HG03520 (cell line): ENCODE results near the gene SHB.

Source experiments
- ATAC-seq: cut with Tn5 transposase; IDR thresholded peaks from one replicate; pipeline ENCODE4 v1.9.1; 2021; ENCODE audit warnings: mild to moderate bottlenecking, moderate library complexity; ENCODE audit not compliant: unreplicated experiment

Gene SHB

GRCh38 chr9:38043931-38044623, 24.9 kb downstream of the SHB start:
- no peak for ATAC-seq

- ATAC-seq: no peak
Observed at GRCh38 chr9:38042626-38043357, 26.2 kb downstream of the SHB start.

GRCh38 chr9:38041564-38042243, 27.3 kb downstream of the SHB start:
- ATAC-seq: no peak

- no peak for ATAC-seq
Observed at GRCh38 chr9:38039907-38040682, 28.9 kb downstream of the SHB start.

GRCh38 chr9:38039090-38039906, 29.7 kb downstream of the SHB start:
- no peak for ATAC-seq

GRCh38 chr9:38038307-38039089, 30.5 kb downstream of the SHB start:
- ATAC-seq: no peak

GRCh38 chr9:38037981-38038306, 31.1 kb downstream of the SHB start:
- ATAC-seq: no peak

GRCh38 chr9:38036359-38037084, 32.5 kb downstream of the SHB start:
- no peak for ATAC-seq

- no peak for ATAC-seq
Observed at GRCh38 chr9:38035873-38036272, 33.2 kb downstream of the SHB start.

- no peak for ATAC-seq
Observed at GRCh38 chr9:38033941-38034340, 35.1 kb downstream of the SHB start.

GRCh38 chr9:38032266-38033110, 36.5 kb downstream of the SHB start:
- ATAC-seq: no peak

- no peak for ATAC-seq
Observed at GRCh38 chr9:38031594-38031993, 37.4 kb downstream of the SHB start.

GRCh38 chr9:38030658-38031057, 38.4 kb downstream of the SHB start:
- no peak for ATAC-seq

GRCh38 chr9:38029915-38030638, 39.0 kb downstream of the SHB start:
- no peak for ATAC-seq

- ATAC-seq: no peak
Observed at GRCh38 chr9:38027714-38028113, 41.3 kb downstream of the SHB start.

GRCh38 chr9:38026840-38027527, 42.0 kb downstream of the SHB start:
- no peak for ATAC-seq
